CD14-positive monocyte (primary cell): ENCODE measurements around the gene CYP4F2. TPM values are rescaled to one million over a fixed set of nuclear protein-coding genes. Genes with fewer than 3 reads are reported as not detected.

Experiments used
- DNase-seq, 3 donors: peaks; one replicate each; pipeline ENCODE4 v3.0.0-alpha.2; 2011 to 2022
- H2AFZ ChIP-seq: 2 replicates; pipeline ENCODE4 v1.6.0; 2012; ENCODE audit warnings: mild to moderate bottlenecking, low read depth, low read length, inconsistent platforms; ENCODE audit not compliant: insufficient read depth, poor library complexity, severe bottlenecking
- H3K27ac ChIP-seq, 2 donors: 1 replicate in 1 of 2; 2 replicates in 1 of 2; pipeline ENCODE4 v1.5.1; 2012 to 2013; ENCODE audit warnings: low read length in 2 of 2, control low read depth in 1 of 2, inconsistent platforms in 1 of 2, low read depth in 1 of 2, mild to moderate bottlenecking in 1 of 2
- H3K27me3 ChIP-seq, 2 donors: one replicate each; pipeline versions ENCODE4 v1.6.0 to v1.6.1; 2011 to 2013; ENCODE audit warnings: low read length in 2 of 2; ENCODE audit not compliant: control insufficient read depth in 2 of 2, insufficient read depth in 2 of 2
- H3K36me3 ChIP-seq, 2 donors: replicated peaks in 1 of 2; 1 replicate in 1 of 2; 2 replicates in 1 of 2; pipeline versions ENCODE4 v1.5.1 to v1.6.1; 2012 to 2013; ENCODE audit warnings: low read length in 2 of 2, control low read depth in 1 of 2, inconsistent platforms in 1 of 2, mild to moderate bottlenecking in 1 of 2; ENCODE audit not compliant: insufficient read depth in 2 of 2, control insufficient read depth in 1 of 2
- H3K4me1 ChIP-seq, 2 donors: 1 replicate in 1 of 2; 2 replicates in 1 of 2; pipeline versions ENCODE4 v1.5.1 to v1.6.1; 2012 to 2013; ENCODE audit warnings: low read length in 2 of 2, control low read depth in 1 of 2, inconsistent platforms in 1 of 2, mild to moderate bottlenecking in 1 of 2, moderate library complexity in 1 of 2; ENCODE audit not compliant: insufficient read depth in 2 of 2, control insufficient read depth in 1 of 2
- H3K4me2 ChIP-seq: replicated peaks from 2 replicates; pipeline ENCODE3; 2012; ENCODE audit warnings: low read length, moderate library complexity, mild to moderate bottlenecking; ENCODE audit not compliant: poor library complexity, severe bottlenecking; ENCODE audit errors: extremely low read depth
- H3K4me3 ChIP-seq, 3 experiments: fragments of 200-600 bp in 1 of 3; sonication (generic) in 1 of 3; replicated peaks in 1 of 3; 1 replicate in 2 of 3; 2 replicates in 1 of 3; pipeline ENCODE4 v1.5.1; 2011 to 2013; ENCODE audit warnings: low read length in 3 of 3, mild to moderate bottlenecking in 3 of 3, control low read depth in 2 of 3, low read depth in 2 of 3, inconsistent platforms in 1 of 3, moderate library complexity in 1 of 3
- H3K79me2 ChIP-seq: 2 replicates; pipeline ENCODE4 v1.6.0; 2012; ENCODE audit warnings: mild to moderate bottlenecking, control low read depth, inconsistent platforms, low read length, moderate library complexity; ENCODE audit not compliant: insufficient read depth
- H3K9ac ChIP-seq: 2 replicates; pipeline ENCODE4 v1.6.0; 2017; ENCODE audit warnings: low read length, mild to moderate bottlenecking; ENCODE audit not compliant: insufficient read depth, poor library complexity, severe bottlenecking
- H3K9me3 ChIP-seq, 2 donors: replicated peaks in 1 of 2; 1 replicate in 1 of 2; 2 replicates in 1 of 2; pipeline versions ENCODE4 v1.5.1 to v1.6.1; 2012 to 2013; ENCODE audit warnings: low read length in 2 of 2, control low read depth in 1 of 2; ENCODE audit not compliant: control insufficient read depth in 1 of 2, insufficient read depth in 1 of 2
- H4K20me1 ChIP-seq: 2 replicates; pipeline ENCODE4 v1.6.0; 2012; ENCODE audit warnings: mild to moderate bottlenecking, low read length, control low read depth, moderate library complexity; ENCODE audit not compliant: insufficient read depth
- H3K27ac Mint-ChIP-seq, 7 donors: one replicate each; pipeline ENCODE4 v1.8.0; 2020; ENCODE audit warnings: mild to moderate bottlenecking in 7 of 7, mixed read lengths in 7 of 7, moderate library complexity in 6 of 7, inconsistent platforms in 2 of 7
- H3K27me3 Mint-ChIP-seq, 3 donors: one replicate each; pipeline ENCODE4 v1.8.0; 2021 to 2022; ENCODE audit warnings: low read depth in 3 of 3, mild to moderate bottlenecking in 3 of 3, mixed read lengths in 3 of 3, moderate library complexity in 3 of 3, inconsistent platforms in 1 of 3
- H3K36me3 Mint-ChIP-seq, 2 donors: one replicate each; pipeline ENCODE4 v1.8.0; 2020; ENCODE audit warnings: mixed read lengths in 2 of 2, inconsistent platforms in 1 of 2, mild to moderate bottlenecking in 1 of 2
- H3K4me1 Mint-ChIP-seq: one replicate; pipeline ENCODE4 v1.8.0; 2020; ENCODE audit warnings: mild to moderate bottlenecking, mixed read lengths
- H3K4me3 Mint-ChIP-seq, 2 donors: one replicate each; pipeline ENCODE4 v1.8.0; 2020; ENCODE audit warnings: mild to moderate bottlenecking in 2 of 2, mixed read lengths in 2 of 2, moderate library complexity in 1 of 2
- H3K9me3 Mint-ChIP-seq, 7 donors: one replicate each; pipeline ENCODE4 v1.8.0; 2020 to 2022; ENCODE audit warnings: mixed read lengths in 7 of 7, mild to moderate bottlenecking in 6 of 7, moderate library complexity in 6 of 7, inconsistent platforms in 2 of 7
- WGBS: methylation state at CpG from one replicate; pipeline ENCODE4 v1.1.5; 2013; ENCODE audit warnings: missing lambda C conversion rate; ENCODE audit not compliant: insufficient coverage; 5-methylcytosine and 5-hydroxymethylcytosine counted together
- intact Hi-C, 2 donors: fragments of 100-400 bp; cut with micrococcal nuclease; formaldehyde crosslinking; loops; one replicate each; pipeline versions ENCODE4 v1.15.0 to v1.15.1; 2023
- polyA plus RNA-seq, 3 donors: library from polyadenylated mRNA; depleted of rRNA in 1 of 3; unstranded in 2 of 3; stranded (reverse) in 1 of 3; fragments of 300-500 nt in 2 of 3; fragments of >200 nt in 1 of 3; fragmentation: Illumina TruSeq in 2 of 3; gene quantifications; 1 replicate in 2 of 3; 2 replicates in 1 of 3; pipeline ENCODE4 v1.2.3, GENCODE V29; 2012 to 2021
- small RNA-seq: library from RNA; depleted of rRNA; stranded (forward); fragments of <200 nt; gene quantifications from one replicate; pipeline ENCODE3, GENCODE V24; 2012; ENCODE audit warnings: low read depth; ENCODE audit not compliant: insufficient read length
- TF ChIP-seq, protein P1 (sequence below): fragments of 200-600 bp; IDR thresholded peaks from one replicate; pipeline ENCODE4 v1.8.0; 2022; ENCODE audit warnings: antibody characterized with exemption, mild to moderate bottlenecking

The CYP4F2 gene
- polyA plus RNA-seq, 3 donors: not detected

DNA sequence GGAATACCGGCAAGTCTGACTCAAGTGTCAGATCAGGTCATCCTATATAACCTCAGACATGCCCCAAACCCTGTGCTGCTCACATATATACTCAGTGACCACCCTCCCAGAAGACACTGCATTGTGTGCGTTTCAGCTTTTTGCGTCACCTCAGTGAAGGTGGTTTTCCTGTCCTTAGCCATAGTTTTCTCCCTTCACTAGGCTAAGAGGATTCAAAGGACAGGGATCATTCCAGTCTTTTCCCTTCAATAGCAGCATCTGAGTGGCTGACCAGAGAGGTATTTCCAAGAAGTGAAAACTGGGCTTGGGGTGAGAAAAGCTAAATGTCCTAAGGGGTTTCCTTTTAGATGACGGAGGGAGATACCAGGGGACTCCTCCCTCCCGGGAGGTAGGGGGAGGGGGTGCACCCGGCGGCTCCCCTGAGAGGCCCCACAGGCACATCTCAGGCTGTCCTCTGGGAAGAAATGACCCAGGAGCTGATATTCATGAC lies 69.7 kb downstream of the CYP4F2 start:
- Mint-ChIP-seq H3K4me3 (no peak overlapping the region), H3K27me3 (peaks cover 1 to 10% (median 5%) of the 10 kb centered on the region in 3 donors), H3K27ac (no peak overlapping the region), H3K4me1 (peaks cover 5% of the 10 kb centered on the region), H3K36me3 (no peaks in the 10 kb centered on the region), H3K9me3 (no peaks in the 10 kb centered on the region)
- Histone ChIP-seq H3K27me3 (no peaks in the 10 kb centered on the region), H3K4me2 (no peak overlapping the region), H3K4me3 (no peak overlapping the region), H4K20me1 (no peaks in the 10 kb centered on the region), H3K4me1 (no peaks in the 10 kb centered on the region), H3K27ac (no peak overlapping the region), H3K9ac (no peak overlapping the region), H3K36me3 (no peaks in the 10 kb centered on the region), H3K79me2 (no peaks in the 10 kb centered on the region), H2AFZ (no peak overlapping the region), H3K9me3 (no peaks in the 10 kb centered on the region)
- TF ChIP-seq, protein P1, sequence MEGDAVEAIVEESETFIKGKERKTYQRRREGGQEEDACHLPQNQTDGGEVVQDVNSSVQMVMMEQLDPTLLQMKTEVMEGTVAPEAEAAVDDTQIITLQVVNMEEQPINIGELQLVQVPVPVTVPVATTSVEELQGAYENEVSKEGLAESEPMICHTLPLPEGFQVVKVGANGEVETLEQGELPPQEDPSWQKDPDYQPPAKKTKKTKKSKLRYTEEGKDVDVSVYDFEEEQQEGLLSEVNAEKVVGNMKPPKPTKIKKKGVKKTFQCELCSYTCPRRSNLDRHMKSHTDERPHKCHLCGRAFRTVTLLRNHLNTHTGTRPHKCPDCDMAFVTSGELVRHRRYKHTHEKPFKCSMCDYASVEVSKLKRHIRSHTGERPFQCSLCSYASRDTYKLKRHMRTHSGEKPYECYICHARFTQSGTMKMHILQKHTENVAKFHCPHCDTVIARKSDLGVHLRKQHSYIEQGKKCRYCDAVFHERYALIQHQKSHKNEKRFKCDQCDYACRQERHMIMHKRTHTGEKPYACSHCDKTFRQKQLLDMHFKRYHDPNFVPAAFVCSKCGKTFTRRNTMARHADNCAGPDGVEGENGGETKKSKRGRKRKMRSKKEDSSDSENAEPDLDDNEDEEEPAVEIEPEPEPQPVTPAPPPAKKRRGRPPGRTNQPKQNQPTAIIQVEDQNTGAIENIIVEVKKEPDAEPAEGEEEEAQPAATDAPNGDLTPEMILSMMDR: no peak
- intact Hi-C loops: no loop called here
- WGBS: 69% methylated on average over 5 of the region's 7 CpGs
- no peak for DNase-seq

Small RNA genes lying within 50 kb of the gene (small RNA-seq; reads per million reads assigned to genes)
- gene CYP4F36P: not detected

Other genes with a start within 250 kb of the CYP4F2 start
- gene CYP4F12, start 225.0 kb downstream of the CYP4F2 start, polyA plus RNA-seq: under 1 TPM in 1 of 3 donors, not detected in 2; 0.09 TPM
- gene OR10H2, start 170.1 kb downstream of the CYP4F2 start, polyA plus RNA-seq: not detected
- not detected for gene OR10H3, start 160.1 kb downstream of the CYP4F2 start, polyA plus RNA-seq
- gene OR10H5, start 110.4 kb downstream of the CYP4F2 start, polyA plus RNA-seq: not detected
- not detected for gene OR10H1, start 82.4 kb downstream of the CYP4F2 start, polyA plus RNA-seq
- not detected for gene CYP4F11, start 36.5 kb upstream of the CYP4F2 start, polyA plus RNA-seq
- not detected for gene OR10H4, start 50.9 kb upstream of the CYP4F2 start, polyA plus RNA-seq
- gene TPM4, start 178.4 kb upstream of the CYP4F2 start, polyA plus RNA-seq: 100 to 1,000 TPM; 144 to 170 (median 146) TPM
- 100 to 1,000 TPM; 109 to 124 (median 114) TPM for gene RAB8A, start 213.8 kb upstream of the CYP4F2 start, polyA plus RNA-seq
- gene HSH2D, start 245.6 kb upstream of the CYP4F2 start, polyA plus RNA-seq: 100 to 1,000 TPM in 1 of 3 donors, 10 to 100 TPM in 2; 13.8 to 106 (median 16.7) TPM